Measurements from ENCODE around the gene PIN4.

- TF ChIP-seq CTCF (IDR thresholded peaks at IDR 0.05) (no peak), POLR2A (IDR thresholded peaks at IDR 0.05) (no peak)
Observed at GRCh38 chrX:72243472-72243871, 61.9 kb downstream of the PIN4 start.

All from lower leg skin (tissue), 3 donors.